Bronchial epithelial cell (primary cell): Measurements from ENCODE around the gene EMC10. TPM values are rescaled to one million over a fixed set of nuclear protein-coding genes. Genes with fewer than 3 reads are reported as not detected.

ENCODE experiments used
- DNase-seq: peaks from one replicate; pipeline ENCODE4 v3.0.0-alpha.2; 2010; ENCODE audit warnings: low read depth
- FAIRE-seq: peaks from 2 replicates; lab custom pipeline; 2011; peaks lifted over from hg19 to GRCh38; lab: Jason Lieb, UNC
- H3K27me3 ChIP-seq: 2 replicates; pipeline ENCODE4 v1.5.1; 2011; ENCODE audit warnings: low read length; ENCODE audit not compliant: control insufficient read depth, insufficient read depth
- H3K36me3 ChIP-seq: 2 replicates; pipeline ENCODE4 v1.5.1; 2011; ENCODE audit warnings: low read length; ENCODE audit not compliant: control insufficient read depth, insufficient read depth
- H3K4me3 ChIP-seq: 2 replicates; pipeline ENCODE4 v1.5.1; 2011; ENCODE audit warnings: mild to moderate bottlenecking, low read depth, low read length, control low read depth
- CTCF ChIP-seq: IDR thresholded peaks from 2 replicates; pipeline ENCODE4 v1.5.1; 2011; ENCODE audit warnings: mild to moderate bottlenecking, moderate library complexity, low read length, control low read depth, inconsistent platforms; ENCODE audit not compliant: insufficient read depth, severe bottlenecking
- total RNA-seq: library from RNA; depleted of rRNA; stranded (reverse); fragments of >200 nt; gene quantifications from 2 replicates; pipeline ENCODE4 v1.2.1, GENCODE V29; 2014

The EMC10 gene
- total RNA-seq, 1 donor from 2014 or later: 24.7 TPM

- FAIRE-seq: no peak
- no peaks in the 10 kb centered on the region for H3K36me3 ChIP-seq
- H3K27me3 ChIP-seq: no peaks in the 10 kb centered on the region
- no peak overlapping the region for H3K4me3 ChIP-seq
- peak; percentile 36 for DNase-seq
- peak; percentile 86 for TF ChIP-seq CTCF
Measured at GRCh38 chr19:50461066-50461875, 15.0 kb upstream of the EMC10 start.

- Histone ChIP-seq H3K36me3 (no peaks in the 10 kb centered on the region), H3K27me3 (no peaks in the 10 kb centered on the region), H3K4me3 (no peak overlapping the region)
- no peak for TF ChIP-seq CTCF
- no peak for FAIRE-seq
- no peak for DNase-seq
Measured at GRCh38 chr19:50462970-50463369, 13.3 kb upstream of the EMC10 start.

GRCh38 chr19:50464348-50464747 lies 12.0 kb upstream of the EMC10 start:
- Histone ChIP-seq H3K4me3 (no peak overlapping the region), H3K27me3 (no peaks in the 10 kb centered on the region), H3K36me3 (no peaks in the 10 kb centered on the region)
- FAIRE-seq: no peak
- no peak for TF ChIP-seq CTCF
- DNase-seq: no peak

GRCh38 chr19:50465000-50465399 lies 11.3 kb upstream of the EMC10 start:
- Histone ChIP-seq H3K27me3 (no peaks in the 10 kb centered on the region), H3K36me3 (no peaks in the 10 kb centered on the region), H3K4me3 (no peak overlapping the region)
- FAIRE-seq (no peak), DNase-seq (no peak)
- TF ChIP-seq CTCF: no peak

- no peaks in the 10 kb centered on the region for H3K27me3 ChIP-seq
- H3K4me3 ChIP-seq: no peak overlapping the region
- no peak for DNase-seq
- FAIRE-seq: no peak
- peak; percentile 23 for TF ChIP-seq CTCF
- H3K36me3 ChIP-seq: no peaks in the 10 kb centered on the region
Measured at GRCh38 chr19:50465986-50466705, 10.2 kb upstream of the EMC10 start.
